IPS DF 4.7 (cell line): ENCODE measurements around the gene CEBPE.

Source experiments
- DNase-seq: peaks from one replicate; pipeline ENCODE4 v3.0.0-alpha.2; 2013; ENCODE audit warnings: low spot score; ENCODE audit errors: extremely low read depth

CEBPE gene

DNA sequence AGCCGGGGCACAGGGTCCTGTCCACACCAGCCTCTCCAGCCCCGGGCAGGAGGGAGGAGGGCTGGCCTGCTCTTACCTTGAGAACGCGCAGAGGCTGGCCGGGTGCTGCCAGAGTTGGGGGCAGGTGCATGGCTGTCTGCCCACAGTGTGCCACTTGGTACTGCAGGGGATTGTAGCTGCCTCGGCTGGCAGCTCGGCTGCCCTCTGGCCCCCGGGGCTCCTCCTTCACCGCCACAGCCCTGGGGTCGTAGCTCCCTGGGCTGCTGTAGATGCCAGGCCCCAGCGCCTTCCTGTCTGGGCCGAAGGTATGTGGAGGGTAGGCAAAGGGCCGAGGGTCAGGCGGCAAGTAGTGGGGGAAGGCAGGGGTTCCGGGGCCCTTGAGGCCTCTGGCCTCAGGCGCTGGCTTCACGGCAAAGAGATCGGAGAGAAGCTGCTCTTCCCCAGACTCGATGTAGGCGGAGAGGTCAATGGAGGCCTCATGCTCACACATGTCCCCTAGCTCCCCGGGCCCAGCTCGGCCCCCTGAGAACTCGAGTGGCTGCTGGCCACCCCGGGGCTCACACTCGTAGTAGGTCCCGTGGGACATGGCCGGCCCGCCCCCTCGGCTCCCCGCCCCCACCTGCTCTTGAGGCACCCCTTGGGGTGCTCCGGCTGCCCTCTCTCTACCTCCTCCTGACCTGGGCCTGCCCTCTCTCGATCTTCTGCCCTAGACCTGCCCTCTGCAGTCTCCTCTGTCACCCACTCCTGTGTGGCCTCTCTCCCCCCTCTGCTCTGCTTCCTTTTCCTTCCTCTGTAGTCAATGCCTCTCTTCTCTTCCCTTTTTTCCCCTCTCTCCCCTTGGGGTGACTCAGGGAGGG lies at the start of gene CEBPE:
Gene CEBPE (minus strand): TSS at position 750 of the 857 bp plus-strand sequence. CDS start 164 bp downstream, at position 586.
- no peak for DNase-seq

GRCh38 chr14:23168246-23168645 lies 49.2 kb upstream of the CEBPE start:
- DNase-seq, result no peak

DNA sequence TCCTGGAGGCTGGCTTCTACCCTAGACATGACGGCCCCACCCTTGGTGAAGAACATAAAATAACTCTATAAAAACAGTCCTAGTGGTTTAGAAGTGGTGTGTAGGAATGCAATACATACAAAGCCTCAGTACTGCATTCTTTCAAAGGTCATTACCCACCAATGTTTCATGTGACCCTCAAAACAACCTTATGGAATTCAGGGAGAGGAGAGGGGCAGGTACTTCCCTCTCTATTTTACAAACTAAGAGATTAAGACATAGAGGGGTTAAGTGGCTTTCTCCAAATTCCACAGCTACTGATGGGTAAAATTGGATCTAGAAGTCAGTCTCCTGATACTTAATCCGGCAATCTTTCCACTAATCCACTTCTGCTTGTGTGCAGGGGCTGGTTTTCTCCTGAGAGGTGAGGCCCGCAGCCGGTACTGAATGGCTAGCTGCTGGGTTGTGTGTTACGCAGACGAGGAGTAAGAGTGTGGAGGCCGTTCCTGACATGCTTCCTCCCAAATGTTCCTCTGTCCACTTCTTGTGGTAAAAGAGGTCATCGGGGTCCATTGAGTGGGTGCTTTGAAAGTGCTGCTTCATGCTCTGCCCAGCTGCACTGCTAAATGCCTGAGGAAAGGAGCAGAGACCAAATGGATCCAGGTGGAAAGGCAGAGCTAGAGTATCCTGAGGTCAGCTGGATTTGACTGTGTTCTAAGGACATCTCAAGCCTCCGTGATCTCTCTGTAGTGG lies 48.2 kb upstream of the CEBPE start:
- DNase-seq, result no peak

- no peak for DNase-seq
Observed at GRCh38 chr14:23164949-23165348, 45.9 kb upstream of the CEBPE start.

DNA sequence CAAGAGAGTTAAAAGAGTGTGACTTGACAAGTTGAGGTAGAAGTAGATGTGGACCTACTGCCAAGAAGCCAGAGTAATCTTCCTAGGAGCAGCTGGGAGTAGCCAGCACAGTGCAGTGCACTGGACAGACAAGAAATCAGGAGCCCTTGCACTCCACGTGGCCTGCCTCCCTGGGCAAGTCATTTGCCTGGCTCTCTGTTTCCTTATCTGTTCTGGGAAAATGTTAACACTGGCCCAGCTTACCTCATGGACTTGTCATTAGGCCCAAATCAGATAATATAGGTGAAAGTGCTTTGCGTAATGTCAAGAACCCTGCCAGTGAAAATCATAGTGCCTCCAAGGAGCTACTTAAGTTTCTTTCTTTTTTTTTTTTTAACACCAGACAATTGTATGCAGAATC lies 45.2 kb upstream of the CEBPE start:
- DNase-seq, result no peak

DNA sequence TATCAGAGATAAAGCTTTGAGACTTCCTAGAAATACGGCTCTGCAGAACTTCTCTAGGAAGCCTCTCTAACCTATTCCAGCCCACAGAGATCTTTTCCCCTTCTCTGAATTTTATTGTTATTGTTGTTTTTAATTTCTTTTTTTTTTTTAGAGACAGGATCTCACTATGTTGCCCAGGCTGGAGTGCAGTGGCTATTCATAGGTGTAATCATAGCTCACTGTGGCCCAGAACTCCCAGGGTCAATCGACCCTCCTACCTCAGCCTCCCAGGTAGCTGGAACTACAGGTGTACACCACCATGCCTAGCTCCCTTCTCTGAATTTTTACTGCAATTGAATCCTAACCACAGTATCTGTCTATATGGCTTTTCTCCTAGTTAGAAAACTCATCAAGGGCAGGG lies 44.8 kb upstream of the CEBPE start:
- no peak for DNase-seq

DNA sequence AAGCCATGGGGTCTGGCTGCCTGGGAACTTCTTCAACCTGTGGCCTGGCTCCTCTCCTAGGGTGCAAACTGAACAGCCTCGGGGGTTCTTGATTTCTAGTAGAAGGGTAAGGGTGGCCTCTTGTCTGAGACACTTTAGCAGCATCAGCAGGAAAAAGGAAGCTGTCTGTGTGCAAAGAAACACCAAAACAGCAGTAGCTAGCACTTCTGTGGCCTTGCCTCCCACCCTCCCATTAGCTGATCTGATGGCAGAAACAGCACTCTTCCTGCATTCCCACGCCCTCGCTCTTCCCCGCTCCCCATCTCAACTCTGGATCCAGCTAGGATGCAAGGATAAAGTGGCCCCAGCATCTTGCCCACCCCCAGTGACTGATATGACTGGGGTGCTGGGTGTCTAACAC lies 43.7 kb upstream of the CEBPE start:
- DNase-seq, result no peak

GRCh38 chr14:23162005-23162404 lies 43.0 kb upstream of the CEBPE start:
- no peak for DNase-seq

GRCh38 chr14:23160924-23161522 lies 42.0 kb upstream of the CEBPE start:
- DNase-seq, result no peak

DNA sequence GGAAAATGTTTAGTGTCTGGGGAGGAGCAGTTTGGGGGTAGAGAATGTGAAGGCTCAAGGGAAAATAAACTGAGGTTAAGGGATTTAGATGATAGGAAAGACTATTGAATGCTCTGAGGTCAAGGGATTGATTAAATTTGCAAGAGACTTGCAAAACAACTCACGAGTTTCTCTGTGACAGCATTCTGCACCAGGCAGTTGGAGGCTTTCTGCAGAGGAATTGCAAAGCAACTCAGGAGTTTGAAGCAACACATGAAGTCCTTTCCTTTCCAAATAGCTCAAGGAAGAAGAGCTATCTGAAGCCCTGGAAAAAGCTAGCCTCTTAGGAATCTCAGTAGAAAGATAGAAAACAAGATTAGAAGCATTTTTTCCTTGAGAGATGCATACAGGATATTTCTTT lies 40.5 kb upstream of the CEBPE start:
- no peak for DNase-seq

DNA sequence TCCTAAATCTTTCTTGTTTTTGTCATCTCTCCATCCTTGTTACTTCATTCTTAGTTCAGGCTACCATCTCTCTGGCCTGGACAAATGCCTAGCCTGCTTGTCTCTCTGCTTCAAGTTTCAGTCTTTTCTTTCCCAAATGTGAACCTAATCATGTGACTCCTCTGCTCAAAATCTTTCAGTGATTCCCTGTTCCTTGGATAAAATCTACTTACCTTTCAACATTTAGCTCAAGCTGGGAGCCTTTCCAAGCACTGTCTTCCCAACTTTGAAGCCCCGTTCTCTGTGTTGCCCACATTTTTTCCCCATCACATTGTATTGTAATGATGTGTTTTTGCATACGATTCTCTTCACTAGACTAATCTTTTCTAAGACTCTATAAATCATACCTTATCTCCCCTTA lies 39.7 kb upstream of the CEBPE start:
- DNase-seq, result no peak

DNA sequence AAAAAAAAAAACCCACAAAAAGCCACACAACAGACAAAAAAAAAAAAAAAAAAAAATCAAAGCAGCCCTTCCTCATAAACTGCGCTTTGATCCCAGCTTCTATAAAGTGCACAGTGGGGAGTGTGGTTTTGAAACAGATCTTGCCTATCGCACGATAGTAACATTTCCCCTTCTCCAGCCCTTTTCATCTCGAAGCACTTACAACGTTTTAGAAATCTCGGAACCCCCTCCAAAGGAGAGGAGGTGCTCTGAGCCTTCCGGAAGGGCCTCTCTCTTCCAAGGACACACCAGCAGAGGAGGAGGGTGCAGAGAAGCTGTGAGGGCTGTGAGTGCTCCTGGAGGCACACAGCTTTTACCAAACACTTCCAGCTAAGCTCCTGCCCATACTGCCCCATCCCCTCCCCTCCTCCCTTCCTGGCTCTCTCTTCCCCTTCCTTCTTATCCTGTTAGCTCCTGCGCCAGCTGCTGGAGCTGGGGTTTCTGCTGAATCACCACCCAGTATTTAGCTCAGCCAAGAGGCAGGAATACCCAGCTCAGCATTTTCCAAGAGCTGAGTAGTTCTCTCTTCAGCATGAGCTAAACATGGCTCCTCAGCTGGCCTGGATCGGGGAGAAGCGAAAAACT lies 36.0 kb upstream of the CEBPE start:
- DNase-seq, result no peak

- no peak for DNase-seq
Observed at GRCh38 chr14:23153851-23154796, 35.1 kb upstream of the CEBPE start.

DNA sequence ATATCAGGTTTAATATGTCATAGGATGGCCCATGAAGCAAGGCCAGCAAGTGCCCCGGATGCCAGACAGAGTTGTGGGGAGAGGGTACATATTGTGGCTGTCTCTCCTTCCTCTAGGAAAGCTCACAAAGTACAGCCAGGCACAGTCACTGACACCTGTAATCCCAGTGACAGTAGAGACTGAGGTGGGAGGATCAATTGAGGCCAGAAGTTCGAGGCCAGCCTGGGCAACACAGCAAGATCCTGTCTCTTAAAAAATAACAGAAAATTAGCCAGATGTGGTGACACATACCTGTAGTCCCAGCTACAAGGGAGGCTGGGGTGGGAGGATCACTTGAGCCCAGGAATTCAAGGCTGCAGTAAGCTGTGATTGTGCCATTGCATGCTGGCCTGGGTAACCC lies 32.3 kb upstream of the CEBPE start:
- DNase-seq, result no peak

DNA sequence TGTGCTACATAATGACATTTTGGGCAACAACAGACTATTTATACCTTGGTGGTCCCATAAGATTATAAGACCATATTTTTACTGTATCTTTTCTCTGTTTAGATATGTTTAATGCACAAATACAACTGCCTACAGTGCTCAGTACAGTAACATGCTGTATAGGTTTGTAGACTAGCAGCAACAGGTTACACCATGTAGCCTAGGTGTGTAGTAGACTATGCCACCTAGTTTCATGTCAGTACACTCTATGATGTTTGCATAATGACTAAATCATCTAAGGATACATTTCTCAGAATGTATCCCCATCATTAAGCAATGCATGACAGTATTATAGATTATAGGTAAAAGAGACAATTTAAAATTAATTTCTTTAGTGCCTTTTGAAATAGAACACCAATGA lies 30.7 kb upstream of the CEBPE start:
- no peak for DNase-seq

DNA sequence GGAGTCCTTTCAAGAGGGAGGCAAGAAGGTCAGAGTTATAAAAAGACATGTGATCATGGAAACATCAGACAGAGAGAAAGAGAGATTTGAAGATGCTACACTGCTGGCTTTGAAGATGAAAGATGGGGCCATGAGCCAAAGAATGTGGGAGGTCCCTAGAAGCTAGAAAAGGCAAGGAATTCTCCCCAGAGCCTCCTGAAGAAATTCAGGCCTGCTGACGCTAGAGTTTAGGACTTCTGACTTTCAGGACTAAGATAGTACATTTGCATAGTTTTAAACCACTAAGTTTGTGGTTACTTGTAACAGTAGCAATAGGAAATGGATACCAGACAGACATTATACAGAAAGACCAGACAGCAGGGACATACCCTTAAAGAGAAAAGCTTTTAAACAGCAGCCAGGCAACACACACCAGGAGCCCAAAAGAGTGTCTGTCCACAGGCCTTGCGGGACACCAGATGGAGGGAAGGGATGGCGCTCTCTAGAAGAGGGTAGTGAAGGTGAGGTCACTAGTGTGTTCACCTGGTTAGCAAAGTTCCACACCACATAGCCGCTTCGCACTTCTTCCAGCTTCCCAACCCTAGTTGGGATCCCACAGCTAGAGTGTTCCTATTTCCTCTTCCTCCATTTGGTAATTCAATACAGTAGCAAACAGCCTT lies 29.7 kb upstream of the CEBPE start:
- no peak for DNase-seq

- no peak for DNase-seq
Observed at GRCh38 chr14:23147676-23148075, 28.6 kb upstream of the CEBPE start.

DNA sequence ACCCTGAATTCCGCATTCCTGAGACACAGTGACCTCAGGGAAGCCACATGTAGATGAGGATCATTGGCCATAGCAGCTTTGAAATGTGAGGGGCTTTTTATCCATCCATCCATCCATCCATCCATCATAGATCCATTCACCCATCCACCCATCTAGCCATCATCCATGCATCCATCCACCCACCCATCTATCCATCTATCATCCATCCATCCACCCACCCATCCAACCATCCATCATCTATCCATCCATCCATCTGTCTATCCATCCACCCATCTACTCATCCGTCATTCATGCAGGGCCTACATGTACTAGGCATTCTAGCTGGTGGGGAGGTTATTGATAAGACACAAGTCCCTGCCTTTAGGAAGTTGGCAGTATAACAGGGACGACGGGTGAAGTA lies 27.9 kb upstream of the CEBPE start:
- DNase-seq, result no peak

- no peak for DNase-seq
Observed at GRCh38 chr14:23146351-23146910, 27.4 kb upstream of the CEBPE start.

DNA sequence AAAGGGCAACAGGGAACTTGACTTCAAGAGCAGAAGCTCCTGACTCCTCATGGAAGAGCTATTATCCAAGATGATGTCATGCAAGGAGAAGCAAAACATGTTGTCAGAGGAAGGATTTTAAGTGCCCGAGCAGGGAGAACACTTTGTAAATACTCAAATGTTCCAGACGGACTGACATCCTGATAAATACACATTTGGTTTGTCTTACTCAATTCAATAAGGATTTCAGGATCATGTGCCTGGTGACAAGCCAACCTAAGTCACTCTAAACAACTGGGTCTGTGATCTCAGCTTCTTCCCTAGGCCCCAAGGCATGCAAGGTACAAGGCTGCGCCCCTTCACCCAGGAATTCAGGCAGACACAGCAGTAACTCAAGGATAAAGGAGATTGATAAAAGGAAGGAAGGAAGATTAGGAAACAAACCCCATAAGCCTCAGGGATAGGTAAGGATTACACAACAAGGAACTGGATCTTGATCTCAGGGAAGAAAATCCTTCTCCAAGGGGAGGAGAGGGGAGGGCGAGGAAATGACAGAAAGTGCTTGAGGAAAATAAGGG lies 26.8 kb upstream of the CEBPE start:
- no peak for DNase-seq
